Measurements from ENCODE around the gene FLNB.

- no peak for TF ChIP-seq EZH2 (IDR thresholded peaks at IDR 0.05; ENCODE audit: borderline replicate concordance, low read length)
- no peak for TF ChIP-seq CTCF (conservative IDR thresholded peaks at IDR 0.05 in 1 of 2, IDR thresholded peaks at IDR 0.05 in 1 of 2; ENCODE audit: extremely low read depth in 1 of 2, insufficient read depth in 1 of 2, low read depth in 1 of 2, low read length in 2 of 2)
Measured at GRCh38 chr3:58025406-58025805, 17.2 kb downstream of the FLNB start.

Measured in mammary epithelial cell (primary cell).